GM12892 (cell line): ENCODE data around the gene MYBBP1A.

ENCODE experiments used
- POLR2A ChIP-seq: IDR thresholded peaks from 2 replicates; pipeline ENCODE4 v1.6.1; 2011; ENCODE audit warnings: low read depth, low read length, control low read depth
- POLR2AphosphoS5 ChIP-seq: IDR thresholded peaks from 2 replicates; pipeline ENCODE4 v1.6.1; 2011; ENCODE audit warnings: low read depth, low read length, control low read depth
- TAF1 ChIP-seq: IDR thresholded peaks from 2 replicates; pipeline ENCODE4 v1.6.1; 2011; ENCODE audit warnings: low read depth, mild to moderate bottlenecking, control low read depth, low read length, borderline replicate concordance

GRCh38 chr17:4601326-4601725 lies 46.1 kb upstream of the MYBBP1A start:
- TF ChIP-seq POLR2AphosphoS5 (no peak), POLR2A (no peak), TAF1 (no peak)
